Chondrocyte (in vitro differentiated cells): ENCODE data around the gene LRBA. TPM values are rescaled to one million over a fixed set of nuclear protein-coding genes. Genes with fewer than 3 reads are reported as not detected.
A peak's percentile ranks its signal among the peaks of the same experiment; 100 is the strongest.

Source experiments
- DNase-seq: peaks from one replicate; pipeline ENCODE4 v3.0.0; 2021; ENCODE audit warnings: mixed read lengths, low spot score
- H3K27ac Mint-ChIP-seq: one replicate; pipeline ENCODE4 v1.8.0; 2021; ENCODE audit warnings: mild to moderate bottlenecking, moderate library complexity, mixed read lengths; ENCODE audit not compliant: unreplicated experiment
- H3K27me3 Mint-ChIP-seq: 2 replicates; pipeline ENCODE4 v1.8.0; 2021; ENCODE audit warnings: low read depth, mixed read lengths
- H3K36me3 Mint-ChIP-seq: 2 replicates; pipeline ENCODE4 v1.8.0; 2021; ENCODE audit warnings: low read depth, mixed read lengths
- H3K4me1 Mint-ChIP-seq: 2 replicates; pipeline ENCODE4 v1.8.0; 2021; ENCODE audit warnings: low read depth, mild to moderate bottlenecking, mixed read lengths
- H3K4me3 Mint-ChIP-seq: one replicate; pipeline ENCODE4 v1.8.0; 2021; ENCODE audit warnings: mild to moderate bottlenecking, moderate library complexity, mixed read lengths; ENCODE audit not compliant: unreplicated experiment
- H3K9me3 Mint-ChIP-seq: 2 replicates; pipeline ENCODE4 v1.8.0; 2021; ENCODE audit warnings: low read depth, mixed read lengths
- CTCF ChIP-seq: fragments of 200-600 bp; sonication (generic); IDR thresholded peaks from 2 replicates; pipeline ENCODE4 v1.5.0; 2021; ENCODE audit warnings: antibody characterized with exemption, mild to moderate bottlenecking, moderate library complexity
- total RNA-seq: library from RNA; stranded (reverse); gene quantifications from 3 replicates; pipeline ENCODE4 v1.2.1, GENCODE V29; 2021

The LRBA gene
- total RNA-seq, 1 donor from 2014 or later = 19.7 TPM

DNA sequence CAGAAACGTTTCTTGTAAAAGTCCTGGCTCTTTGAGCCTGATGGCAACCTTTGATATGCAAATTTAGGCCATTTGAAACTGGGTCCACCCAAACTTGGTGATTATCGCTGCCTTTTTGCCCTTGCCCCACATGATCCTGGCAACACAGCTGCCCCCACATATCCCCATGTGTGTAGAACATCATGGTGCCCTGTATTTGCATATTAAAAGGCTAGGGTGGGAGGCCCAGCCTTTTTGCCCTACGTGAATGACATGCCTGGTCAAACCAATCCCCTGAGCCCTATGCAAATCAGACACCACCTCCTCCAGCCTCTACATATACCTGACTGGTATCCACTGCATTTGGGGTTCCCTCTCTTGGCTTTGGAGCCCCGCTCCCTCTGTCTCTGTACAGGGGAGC, 230.8 kb downstream of the LRBA start:
- Mint-ChIP-seq H3K27ac (no peak overlapping the region), H3K9me3 (no peaks in the 10 kb centered on the region), H3K4me1 (peaks cover 17% of the 10 kb centered on the region), H3K4me3 (no peak overlapping the region), H3K27me3 (no peaks in the 10 kb centered on the region), H3K36me3 (peaks cover 3% of the 10 kb centered on the region)
- DNase-seq = no peak
- no peak for TF ChIP-seq CTCF

DNA sequence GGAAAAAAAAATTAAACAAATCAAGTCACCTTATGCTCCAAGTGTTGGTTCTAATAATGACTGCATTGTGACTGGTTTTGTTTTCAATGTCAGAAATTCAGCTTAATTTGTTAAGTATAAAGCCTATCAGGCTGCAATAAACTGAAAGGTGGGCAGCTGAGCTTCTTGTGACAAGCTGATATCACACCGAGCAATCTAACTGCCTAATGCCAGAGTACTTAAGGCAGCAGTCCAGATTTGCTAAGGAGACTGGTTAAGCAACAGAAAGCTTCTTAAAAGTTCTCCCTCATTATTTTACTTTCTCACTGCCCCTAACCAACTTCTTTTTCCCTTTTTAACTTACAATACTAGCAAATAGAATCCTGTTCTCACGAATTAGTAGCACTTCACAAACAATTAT, 232.2 kb downstream of the LRBA start:
- H3K36me3 Mint-ChIP-seq = peaks cover 3% of the 10 kb centered on the region
- TF ChIP-seq CTCF = no peak
- H3K4me3 Mint-ChIP-seq = no peak overlapping the region
- H3K9me3 Mint-ChIP-seq = no peaks in the 10 kb centered on the region
- no peak overlapping the region for H3K27ac Mint-ChIP-seq
- DNase-seq = no peak
- no peaks in the 10 kb centered on the region for H3K27me3 Mint-ChIP-seq
- H3K4me1 Mint-ChIP-seq = peaks cover 17% of the 10 kb centered on the region

DNA sequence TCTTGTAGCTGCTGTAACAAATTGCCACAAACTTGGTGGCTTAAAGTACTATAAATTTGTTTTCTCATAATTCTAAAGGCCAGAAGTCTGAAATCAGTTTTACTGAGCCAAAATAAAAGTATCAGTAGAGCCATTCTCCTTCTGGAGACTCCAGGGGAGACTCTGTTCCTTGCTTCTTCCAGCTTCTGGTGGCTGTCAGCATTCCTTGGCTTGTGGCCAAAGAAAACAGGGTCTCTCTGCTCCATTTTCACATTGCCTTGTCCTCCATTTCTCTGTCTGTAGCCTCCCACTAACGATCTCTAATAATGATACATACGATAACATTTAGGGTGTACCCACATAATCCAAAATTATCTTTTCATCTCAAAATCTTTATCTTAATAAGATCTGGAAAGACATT, 232.8 kb downstream of the LRBA start:
- TF ChIP-seq CTCF = no peak
- Mint-ChIP-seq H3K36me3 (peaks cover 3% of the 10 kb centered on the region), H3K4me3 (peak overlapping the region; percentile 13), H3K27ac (peak overlapping the region; percentile 68), H3K9me3 (no peaks in the 10 kb centered on the region), H3K27me3 (no peaks in the 10 kb centered on the region), H3K4me1 (peaks cover 17% of the 10 kb centered on the region)
- no peak for DNase-seq

GRCh38 chr4:150781191-150781590, 233.9 kb downstream of the LRBA start:
- Mint-ChIP-seq H3K36me3 (peaks cover 1% of the 10 kb centered on the region), H3K9me3 (no peaks in the 10 kb centered on the region), H3K27ac (no peak overlapping the region), H3K27me3 (no peaks in the 10 kb centered on the region), H3K4me3 (no peak overlapping the region), H3K4me1 (peaks cover 17% of the 10 kb centered on the region)
- TF ChIP-seq CTCF = no peak
- DNase-seq = no peak

DNA sequence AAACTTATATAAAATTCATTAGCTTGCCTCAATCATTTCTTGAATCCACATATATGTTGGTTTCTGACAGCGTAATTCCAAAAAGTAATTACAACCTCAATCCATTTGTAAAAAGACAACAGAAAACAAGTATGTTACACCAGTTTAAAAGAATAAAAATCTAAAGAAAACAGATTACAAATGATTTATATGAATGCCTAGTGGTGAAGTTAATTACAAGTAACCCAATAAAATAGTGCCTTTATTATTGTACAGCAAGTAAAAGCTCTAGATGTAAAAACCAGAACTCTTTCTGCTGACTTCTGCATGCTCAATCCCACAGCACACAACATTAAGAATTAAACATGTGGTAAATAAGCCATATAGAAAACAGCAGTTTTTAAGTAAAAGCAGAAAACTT, 235.4 kb downstream of the LRBA start:
- H3K4me1 Mint-ChIP-seq = peaks cover 17% of the 10 kb centered on the region
- no peak for DNase-seq
- H3K27ac Mint-ChIP-seq = no peak overlapping the region
- TF ChIP-seq CTCF = no peak
- H3K27me3 Mint-ChIP-seq = no peaks in the 10 kb centered on the region
- H3K36me3 Mint-ChIP-seq = no peaks in the 10 kb centered on the region
- no peaks in the 10 kb centered on the region for H3K9me3 Mint-ChIP-seq
- H3K4me3 Mint-ChIP-seq = no peak overlapping the region
